HL-60 (cell line): ENCODE measurements around the gene L1CAM.

ENCODE experiments used
- DNase-seq, 2 experiments: peaks; one replicate each; pipeline ENCODE4 v3.0.0-alpha.2; 2010 to 2020; ENCODE audit warnings: low read depth in 1 of 2, low spot score in 1 of 2
- H3K27ac ChIP-seq: fragments of 250-450 bp; sonication (Bioruptor Pico); replicated peaks from 2 replicates; pipeline ENCODE4 v1.5.1; 2020; ENCODE audit warnings: mild to moderate bottlenecking, moderate library complexity
- H3K27me3 ChIP-seq: fragments of 250-450 bp; sonication (Bioruptor Pico); 2 replicates; pipeline ENCODE4 v1.5.1; 2021; ENCODE audit warnings: mild to moderate bottlenecking, moderate library complexity; ENCODE audit not compliant: insufficient read depth, poor library complexity, severe bottlenecking
- H3K4me3 ChIP-seq: replicated peaks from 2 replicates; pipeline ENCODE4 v1.5.1; 2011; ENCODE audit warnings: mild to moderate bottlenecking, control low read depth, low read length; ENCODE audit not compliant: insufficient read depth
- CTCF ChIP-seq: IDR thresholded peaks from one replicate; pipeline ENCODE4 v1.5.1; 2011; ENCODE audit warnings: low read length, control low read depth, inconsistent platforms; ENCODE audit not compliant: insufficient read depth
- GABPA ChIP-seq: IDR thresholded peaks from 2 replicates; pipeline ENCODE4 v1.6.1; 2012; ENCODE audit warnings: low read depth
- POLR2AphosphoS5 ChIP-seq: IDR thresholded peaks from 2 replicates; pipeline ENCODE4 v1.6.1; 2012; ENCODE audit warnings: low read depth
- SPI1 ChIP-seq: IDR thresholded peaks from 2 replicates; pipeline ENCODE4 v1.6.1; 2012; ENCODE audit warnings: low read depth, mild to moderate bottlenecking, borderline replicate concordance
- TF ChIP-seq, protein P1 (sequence below): IDR thresholded peaks from 2 replicates; pipeline ENCODE4 v1.6.1; 2012; ENCODE audit warnings: low read depth; ENCODE audit not compliant: insufficient replicate concordance

The L1CAM gene

GRCh38 chrX:153867671-153868070, 18.3 kb downstream of the L1CAM start:
- H3K27me3 ChIP-seq, result no peaks in the 10 kb centered on the region
- no peak overlapping the region for H3K27ac ChIP-seq
- DNase-seq, result no peak
- no peak overlapping the region for H3K4me3 ChIP-seq
- no peak for TF ChIP-seq GABPA
- TF ChIP-seq, protein P1, sequence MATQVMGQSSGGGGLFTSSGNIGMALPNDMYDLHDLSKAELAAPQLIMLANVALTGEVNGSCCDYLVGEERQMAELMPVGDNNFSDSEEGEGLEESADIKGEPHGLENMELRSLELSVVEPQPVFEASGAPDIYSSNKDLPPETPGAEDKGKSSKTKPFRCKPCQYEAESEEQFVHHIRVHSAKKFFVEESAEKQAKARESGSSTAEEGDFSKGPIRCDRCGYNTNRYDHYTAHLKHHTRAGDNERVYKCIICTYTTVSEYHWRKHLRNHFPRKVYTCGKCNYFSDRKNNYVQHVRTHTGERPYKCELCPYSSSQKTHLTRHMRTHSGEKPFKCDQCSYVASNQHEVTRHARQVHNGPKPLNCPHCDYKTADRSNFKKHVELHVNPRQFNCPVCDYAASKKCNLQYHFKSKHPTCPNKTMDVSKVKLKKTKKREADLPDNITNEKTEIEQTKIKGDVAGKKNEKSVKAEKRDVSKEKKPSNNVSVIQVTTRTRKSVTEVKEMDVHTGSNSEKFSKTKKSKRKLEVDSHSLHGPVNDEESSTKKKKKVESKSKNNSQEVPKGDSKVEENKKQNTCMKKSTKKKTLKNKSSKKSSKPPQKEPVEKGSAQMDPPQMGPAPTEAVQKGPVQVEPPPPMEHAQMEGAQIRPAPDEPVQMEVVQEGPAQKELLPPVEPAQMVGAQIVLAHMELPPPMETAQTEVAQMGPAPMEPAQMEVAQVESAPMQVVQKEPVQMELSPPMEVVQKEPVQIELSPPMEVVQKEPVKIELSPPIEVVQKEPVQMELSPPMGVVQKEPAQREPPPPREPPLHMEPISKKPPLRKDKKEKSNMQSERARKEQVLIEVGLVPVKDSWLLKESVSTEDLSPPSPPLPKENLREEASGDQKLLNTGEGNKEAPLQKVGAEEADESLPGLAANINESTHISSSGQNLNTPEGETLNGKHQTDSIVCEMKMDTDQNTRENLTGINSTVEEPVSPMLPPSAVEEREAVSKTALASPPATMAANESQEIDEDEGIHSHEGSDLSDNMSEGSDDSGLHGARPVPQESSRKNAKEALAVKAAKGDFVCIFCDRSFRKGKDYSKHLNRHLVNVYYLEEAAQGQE, result no peak
- no peak for TF ChIP-seq POLR2AphosphoS5
- TF ChIP-seq SPI1, result no peak
- no peak for TF ChIP-seq CTCF

GRCh38 chrX:153867139-153867538, 18.8 kb downstream of the L1CAM start:
- Histone ChIP-seq H3K4me3 (no peak overlapping the region), H3K27ac (no peak overlapping the region), H3K27me3 (no peaks in the 10 kb centered on the region)
- TF ChIP-seq GABPA (no peak), CTCF (no peak), SPI1 (no peak), POLR2AphosphoS5 (no peak)
- TF ChIP-seq, protein P1, result no peak
- DNase-seq, result no peak

DNA sequence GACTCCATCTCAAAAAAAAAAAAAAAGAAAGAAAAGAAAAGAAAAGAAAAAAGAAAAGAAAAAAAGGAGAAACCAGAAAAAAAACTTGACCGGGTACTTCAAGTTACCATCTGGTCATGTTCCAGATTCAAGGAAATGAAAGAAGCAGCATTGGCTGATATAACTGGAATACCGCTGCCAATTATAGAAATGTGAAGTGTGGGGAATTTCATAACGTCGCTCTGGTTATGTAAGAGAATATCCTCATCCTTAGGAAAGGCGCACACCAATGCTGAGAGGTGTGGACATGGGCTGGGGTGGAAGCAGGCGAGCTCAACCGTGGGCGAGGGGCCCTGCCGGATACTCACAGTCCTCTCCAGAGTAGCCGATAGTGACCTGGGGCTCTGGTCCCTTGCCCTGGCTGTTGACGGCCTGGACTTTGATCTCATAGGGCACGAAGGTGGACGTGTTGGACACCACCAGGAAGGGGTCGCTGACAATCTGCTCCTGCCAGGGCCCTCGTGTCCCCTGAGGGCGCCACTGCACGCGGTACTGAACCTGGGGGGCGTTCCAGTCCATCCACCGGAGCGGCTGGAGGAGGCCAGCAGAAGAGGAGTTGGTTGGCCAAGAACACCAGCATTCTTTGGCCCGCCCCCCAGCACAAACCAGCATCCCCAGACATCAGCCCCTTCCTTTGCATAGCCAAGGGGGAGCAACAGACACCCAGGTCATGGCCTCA, 19.5 kb downstream of the L1CAM start:
- TF ChIP-seq POLR2AphosphoS5, result no peak
- TF ChIP-seq CTCF, result no peak
- TF ChIP-seq GABPA, result no peak
- TF ChIP-seq SPI1, result no peak
- TF ChIP-seq, protein P1, result no peak
- no peak for DNase-seq
- Histone ChIP-seq H3K4me3 (no peak overlapping the region), H3K27ac (no peak overlapping the region), H3K27me3 (no peaks in the 10 kb centered on the region)
